ENCODE results near the gene SND1.

SND1 gene

DNA sequence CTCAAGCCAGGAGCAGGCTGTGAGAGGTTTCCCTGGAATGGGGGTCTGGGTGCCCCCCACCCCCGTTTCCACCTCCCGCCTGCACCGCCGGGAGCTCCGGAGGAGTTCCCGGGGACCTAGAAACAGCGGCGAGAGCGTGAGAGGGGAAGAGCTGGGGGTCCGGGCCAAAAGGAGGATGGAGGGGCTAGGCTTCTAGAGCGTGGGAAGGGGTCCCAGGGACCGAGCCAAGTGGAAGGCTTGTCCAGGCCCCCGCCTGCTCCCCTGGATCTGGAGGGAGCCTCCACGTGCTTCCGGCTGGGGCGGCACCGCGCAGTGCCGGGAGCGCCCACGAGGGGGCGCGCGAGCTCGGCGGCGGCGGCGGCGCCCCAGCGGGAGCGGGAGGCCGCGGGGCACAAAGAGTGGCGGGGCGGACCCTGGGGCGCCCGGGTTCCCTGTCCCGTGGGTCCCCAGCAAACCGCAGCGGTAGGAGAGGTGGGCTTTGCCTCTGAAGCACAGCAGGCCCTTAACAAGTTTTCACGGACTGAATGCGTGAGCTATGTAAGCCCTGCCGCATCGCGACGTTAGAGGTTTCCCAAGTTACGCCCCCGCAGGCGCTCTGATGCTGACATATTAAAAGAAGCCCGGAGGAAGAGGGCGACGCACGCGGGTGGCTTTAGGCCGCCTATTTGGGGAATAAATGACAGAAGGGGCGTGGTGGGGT, 483.7 kb downstream of the SND1 start (continued):
- TF ChIP-seq, protein P1, sequence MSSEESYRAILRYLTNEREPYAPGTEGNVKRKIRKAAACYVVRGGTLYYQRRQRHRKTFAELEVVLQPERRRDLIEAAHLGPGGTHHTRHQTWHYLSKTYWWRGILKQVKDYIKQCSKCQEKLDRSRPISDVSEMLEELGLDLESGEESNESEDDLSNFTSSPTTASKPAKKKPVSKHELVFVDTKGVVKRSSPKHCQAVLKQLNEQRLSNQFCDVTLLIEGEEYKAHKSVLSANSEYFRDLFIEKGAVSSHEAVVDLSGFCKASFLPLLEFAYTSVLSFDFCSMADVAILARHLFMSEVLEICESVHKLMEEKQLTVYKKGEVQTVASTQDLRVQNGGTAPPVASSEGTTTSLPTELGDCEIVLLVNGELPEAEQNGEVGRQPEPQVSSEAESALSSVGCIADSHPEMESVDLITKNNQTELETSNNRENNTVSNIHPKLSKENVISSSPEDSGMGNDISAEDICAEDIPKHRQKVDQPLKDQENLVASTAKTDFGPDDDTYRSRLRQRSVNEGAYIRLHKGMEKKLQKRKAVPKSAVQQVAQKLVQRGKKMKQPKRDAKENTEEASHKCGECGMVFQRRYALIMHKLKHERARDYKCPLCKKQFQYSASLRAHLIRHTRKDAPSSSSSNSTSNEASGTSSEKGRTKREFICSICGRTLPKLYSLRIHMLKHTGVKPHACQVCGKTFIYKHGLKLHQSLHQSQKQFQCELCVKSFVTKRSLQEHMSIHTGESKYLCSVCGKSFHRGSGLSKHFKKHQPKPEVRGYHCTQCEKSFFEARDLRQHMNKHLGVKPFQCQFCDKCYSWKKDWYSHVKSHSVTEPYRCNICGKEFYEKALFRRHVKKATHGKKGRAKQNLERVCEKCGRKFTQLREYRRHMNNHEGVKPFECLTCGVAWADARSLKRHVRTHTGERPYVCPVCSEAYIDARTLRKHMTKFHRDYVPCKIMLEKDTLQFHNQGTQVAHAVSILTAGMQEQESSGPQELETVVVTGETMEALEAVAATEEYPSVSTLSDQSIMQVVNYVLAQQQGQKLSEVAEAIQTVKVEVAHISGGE (tag by site-specific recombination; conservative IDR thresholded peaks at IDR 0.05; ENCODE audit: low read depth): peak; percentile 41; the same call in 1 of the 2 replicates
- TF ChIP-seq ZFP3 (tag by site-specific recombination; IDR thresholded peaks at IDR 0.05; ENCODE audit: low read depth) (no peak), ZNF660 (tag by site-specific recombination; IDR thresholded peaks at IDR 0.05) (0 out of 2 replicates have a peak, but pooled peaks have one; percentile 74)

DNA sequence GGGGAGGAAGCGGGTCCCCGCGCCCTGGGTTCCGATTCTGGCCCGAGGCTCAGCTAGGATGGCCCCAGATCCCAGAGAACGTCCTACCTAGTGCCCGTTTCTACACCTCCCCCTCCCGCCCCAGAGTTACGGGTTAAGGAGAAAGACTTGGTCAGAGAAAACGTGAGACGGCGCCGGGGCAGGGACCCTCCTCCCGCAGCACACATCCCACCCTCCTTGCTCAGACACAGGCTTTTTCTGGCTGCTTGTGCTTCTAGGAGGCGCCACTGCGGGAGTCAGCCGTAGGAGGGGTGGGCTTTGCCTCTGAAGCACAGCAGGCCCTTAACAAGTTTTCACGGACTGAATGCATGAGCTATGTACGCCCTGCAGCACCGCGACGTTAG, 484.2 kb downstream of the SND1 start:
- H3K4me1 ChIP-seq (ENCODE audit: control insufficient read depth, insufficient read depth, low read length): no peaks in the 10 kb centered on the region
- CTCF ChIA-PET: interaction anchor here (0.6 to 5.4 kb wide), 24 partner anchors 9 to 428 kb away, joined by 3 to 115 read pairs (median 5); no protein-coding TSS in a partner anchor
- no peak for TF ChIP-seq ZNF157 (tag by site-specific recombination; IDR thresholded peaks at IDR 0.05)
- TF ChIP-seq, protein P2, sequence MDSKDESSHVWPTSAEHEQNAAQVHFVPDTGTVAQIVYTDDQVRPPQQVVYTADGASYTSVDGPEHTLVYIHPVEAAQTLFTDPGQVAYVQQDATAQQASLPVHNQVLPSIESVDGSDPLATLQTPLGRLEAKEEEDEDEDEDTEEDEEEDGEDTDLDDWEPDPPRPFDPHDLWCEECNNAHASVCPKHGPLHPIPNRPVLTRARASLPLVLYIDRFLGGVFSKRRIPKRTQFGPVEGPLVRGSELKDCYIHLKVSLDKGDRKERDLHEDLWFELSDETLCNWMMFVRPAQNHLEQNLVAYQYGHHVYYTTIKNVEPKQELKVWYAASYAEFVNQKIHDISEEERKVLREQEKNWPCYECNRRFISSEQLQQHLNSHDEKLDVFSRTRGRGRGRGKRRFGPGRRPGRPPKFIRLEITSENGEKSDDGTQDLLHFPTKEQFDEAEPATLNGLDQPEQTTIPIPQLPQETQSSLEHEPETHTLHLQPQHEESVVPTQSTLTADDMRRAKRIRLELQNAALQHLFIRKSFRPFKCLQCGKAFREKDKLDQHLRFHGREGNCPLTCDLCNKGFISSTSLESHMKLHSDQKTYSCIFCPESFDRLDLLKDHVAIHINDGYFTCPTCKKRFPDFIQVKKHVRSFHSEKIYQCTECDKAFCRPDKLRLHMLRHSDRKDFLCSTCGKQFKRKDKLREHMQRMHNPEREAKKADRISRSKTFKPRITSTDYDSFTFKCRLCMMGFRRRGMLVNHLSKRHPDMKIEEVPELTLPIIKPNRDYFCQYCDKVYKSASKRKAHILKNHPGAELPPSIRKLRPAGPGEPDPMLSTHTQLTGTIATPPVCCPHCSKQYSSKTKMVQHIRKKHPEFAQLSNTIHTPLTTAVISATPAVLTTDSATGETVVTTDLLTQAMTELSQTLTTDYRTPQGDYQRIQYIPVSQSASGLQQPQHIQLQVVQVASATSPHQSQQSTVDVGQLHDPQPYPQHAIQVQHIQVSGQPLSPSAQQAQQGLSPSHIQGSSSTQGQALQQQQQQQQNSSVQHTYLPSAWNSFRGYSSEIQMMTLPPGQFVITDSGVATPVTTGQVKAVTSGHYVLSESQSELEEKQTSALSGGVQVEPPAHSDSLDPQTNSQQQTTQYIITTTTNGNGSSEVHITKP (tag by site-specific recombination; IDR thresholded peaks at IDR 0.05): peak; percentile 36; the same call in 1 of the 2 replicates
- no peak for TF ChIP-seq ZNF10 (tag by site-specific recombination; IDR thresholded peaks at IDR 0.05)
- no peak for TF ChIP-seq TCF7L2 (IDR thresholded peaks at IDR 0.05; ENCODE audit: borderline replicate concordance, low read depth, low read length)
- TF ChIP-seq ZFHX2 (tag by site-specific recombination; conservative IDR thresholded peaks at IDR 0.05): no peak
- peak; percentile 16; the same call in 1 of the 2 replicates for TF ChIP-seq ZBTB8A (tag by site-specific recombination; IDR thresholded peaks at IDR 0.05)
- TF ChIP-seq REPIN1 (tag by site-specific recombination; IDR thresholded peaks at IDR 0.05; ENCODE audit: low read depth): no peak
- TF ChIP-seq ZNF221 (tag by site-specific recombination; IDR thresholded peaks at IDR 0.05; ENCODE audit: borderline replicate concordance): no peak
- no peak for TF ChIP-seq ZNF132 (tag by site-specific recombination; IDR thresholded peaks at IDR 0.05; ENCODE audit: borderline replicate concordance)
- peak; percentile 96 for TF ChIP-seq ZNF335 (tag by site-specific recombination; conservative IDR thresholded peaks at IDR 0.05)
- no peak for TF ChIP-seq ZNF202 (tag by site-specific recombination; IDR thresholded peaks at IDR 0.05; ENCODE audit: borderline replicate concordance)
- no peak for TF ChIP-seq ZNF341 (tag by site-specific recombination; IDR thresholded peaks at IDR 0.05; ENCODE audit: low read depth)
- no peak for TF ChIP-seq ZNF394 (tag by site-specific recombination; IDR thresholded peaks at IDR 0.05; ENCODE audit: borderline replicate concordance)
- peak; percentile 37; the same call in 1 of the 2 replicates for TF ChIP-seq ZBTB17 (tag by site-specific recombination; IDR thresholded peaks at IDR 0.05)
- no peak for TF ChIP-seq ZNF514 (tag by site-specific recombination; IDR thresholded peaks at IDR 0.05)
- TF ChIP-seq, protein P3, sequence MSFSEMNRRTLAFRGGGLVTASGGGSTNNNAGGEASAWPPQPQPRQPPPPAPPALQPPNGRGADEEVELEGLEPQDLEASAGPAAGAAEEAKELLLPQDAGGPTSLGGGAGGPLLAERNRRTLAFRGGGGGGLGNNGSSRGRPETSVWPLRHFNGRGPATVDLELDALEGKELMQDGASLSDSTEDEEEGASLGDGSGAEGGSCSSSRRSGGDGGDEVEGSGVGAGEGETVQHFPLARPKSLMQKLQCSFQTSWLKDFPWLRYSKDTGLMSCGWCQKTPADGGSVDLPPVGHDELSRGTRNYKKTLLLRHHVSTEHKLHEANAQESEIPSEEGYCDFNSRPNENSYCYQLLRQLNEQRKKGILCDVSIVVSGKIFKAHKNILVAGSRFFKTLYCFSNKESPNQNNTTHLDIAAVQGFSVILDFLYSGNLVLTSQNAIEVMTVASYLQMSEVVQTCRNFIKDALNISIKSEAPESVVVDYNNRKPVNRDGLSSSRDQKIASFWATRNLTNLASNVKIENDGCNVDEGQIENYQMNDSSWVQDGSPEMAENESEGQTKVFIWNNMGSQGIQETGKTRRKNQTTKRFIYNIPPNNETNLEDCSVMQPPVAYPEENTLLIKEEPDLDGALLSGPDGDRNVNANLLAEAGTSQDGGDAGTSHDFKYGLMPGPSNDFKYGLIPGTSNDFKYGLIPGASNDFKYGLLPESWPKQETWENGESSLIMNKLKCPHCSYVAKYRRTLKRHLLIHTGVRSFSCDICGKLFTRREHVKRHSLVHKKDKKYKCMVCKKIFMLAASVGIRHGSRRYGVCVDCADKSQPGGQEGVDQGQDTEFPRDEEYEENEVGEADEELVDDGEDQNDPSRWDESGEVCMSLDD (tag by site-specific recombination; IDR thresholded peaks at IDR 0.05): no peak
- peak; percentile 29; the same call in 1 of the 2 replicates for TF ChIP-seq SP2 (tag by site-specific recombination; IDR thresholded peaks at IDR 0.05)
- H3K9me3 ChIP-seq (ENCODE audit: control insufficient read depth, insufficient read depth, low read depth, low read length): no peaks in the 10 kb centered on the region
- POLR2A ChIA-PET: interaction anchor here (0.7 kb wide), 2 partner anchors 668 to 699 kb away, joined by 5 to 6 read pairs; no protein-coding TSS in a partner anchor
- H3K27ac ChIP-seq (ENCODE audit: extremely low read depth, low read depth, low read length): no peak overlapping the region
- H3K4me3 ChIP-seq (ENCODE audit: low read depth, low read length): peak overlapping the region; percentile 58
- no peaks in the 10 kb centered on the region for H3K36me3 ChIP-seq (ENCODE audit: control insufficient read depth in 2 of 2, insufficient read depth in 1 of 2, low read length in 2 of 2)
